HCEC 1CT (cell line): ENCODE measurements around the gene PRSS8.
"Not testable (repeated sequence)": the region's sequence is repeated elsewhere in the genome, so short reads cannot be mapped to it uniquely, and the experiment has no call there.

Source experiments
- DNase-seq: peaks from one replicate; pipeline ENCODE4 v3.0.0-alpha.2; 2017

The PRSS8 gene

GRCh38 chr16:31127182-31127581 is 8.3 kb downstream of the PRSS8 start:
- DNase-seq, result no peak

GRCh38 chr16:31125844-31126243 is 9.7 kb downstream of the PRSS8 start:
- no peak for DNase-seq

- no peak for DNase-seq
Measured at GRCh38 chr16:31120129-31120528, 15.4 kb downstream of the PRSS8 start.

- peak; percentile 82 for DNase-seq
Measured at GRCh38 chr16:31118223-31119155, 17.0 kb downstream of the PRSS8 start.

GRCh38 chr16:31117384-31118222 is 17.9 kb downstream of the PRSS8 start, which contains the start of gene KAT8:
KAT8 (plus strand) TSS chr16:31117664; CDS start chr16:31117682, 18 bp downstream.
- peak; percentile 98 for DNase-seq

- DNase-seq, result no peak
Measured at GRCh38 chr16:31114468-31114867, 21.1 kb downstream of the PRSS8 start.

GRCh38 chr16:31113121-31114120 is 22.1 kb downstream of the PRSS8 start:
- no peak for DNase-seq

GRCh38 chr16:31112711-31113110 is 22.8 kb downstream of the PRSS8 start:
- no peak for DNase-seq

GRCh38 chr16:31111881-31112466 is 23.6 kb downstream of the PRSS8 start:
- no peak for DNase-seq

GRCh38 chr16:31110106-31111034 is 25.2 kb downstream of the PRSS8 start:
- DNase-seq, result no peak

- DNase-seq, result no peak
Measured at GRCh38 chr16:31109622-31110021, 25.9 kb downstream of the PRSS8 start.

GRCh38 chr16:31108794-31109558 is 26.6 kb downstream of the PRSS8 start:
- no peak for DNase-seq

GRCh38 chr16:31108035-31108793 is 27.3 kb downstream of the PRSS8 start, which contains the start of gene BCKDK:
BCKDK (plus strand) TSS chr16:31108386; CDS start chr16:31109224, 838 bp downstream.
- DNase-seq, result peak; percentile 77

GRCh38 chr16:31107465-31107867 is 28.1 kb downstream of the PRSS8 start:
- no peak for DNase-seq

- no peak for DNase-seq
Measured at GRCh38 chr16:31106509-31107464, 28.7 kb downstream of the PRSS8 start.

- DNase-seq, result peak; percentile 59
Measured at GRCh38 chr16:31105677-31106213, 29.8 kb downstream of the PRSS8 start.

GRCh38 chr16:31100876-31101641 is 34.5 kb downstream of the PRSS8 start:
- not testable (repeated sequence) for DNase-seq
